GM21528 (cell line): ENCODE results near the gene AXIN2.
"Not testable (repeated sequence)": the region's sequence is repeated elsewhere in the genome, so short reads cannot be mapped to it uniquely, and the experiment has no call there.

Experiments used
- ATAC-seq: cut with Tn5 transposase; IDR thresholded peaks from one replicate; pipeline ENCODE4 v1.9.1; 2021; ENCODE audit warnings: mild to moderate bottlenecking, moderate library complexity; ENCODE audit not compliant: unreplicated experiment, low FRiP score

Gene AXIN2

GRCh38 chr17:65523853-65524664 lies 37.4 kb downstream of the AXIN2 start:
- no peak for ATAC-seq

GRCh38 chr17:65523411-65523810 lies 38.0 kb downstream of the AXIN2 start:
- no peak for ATAC-seq

DNA sequence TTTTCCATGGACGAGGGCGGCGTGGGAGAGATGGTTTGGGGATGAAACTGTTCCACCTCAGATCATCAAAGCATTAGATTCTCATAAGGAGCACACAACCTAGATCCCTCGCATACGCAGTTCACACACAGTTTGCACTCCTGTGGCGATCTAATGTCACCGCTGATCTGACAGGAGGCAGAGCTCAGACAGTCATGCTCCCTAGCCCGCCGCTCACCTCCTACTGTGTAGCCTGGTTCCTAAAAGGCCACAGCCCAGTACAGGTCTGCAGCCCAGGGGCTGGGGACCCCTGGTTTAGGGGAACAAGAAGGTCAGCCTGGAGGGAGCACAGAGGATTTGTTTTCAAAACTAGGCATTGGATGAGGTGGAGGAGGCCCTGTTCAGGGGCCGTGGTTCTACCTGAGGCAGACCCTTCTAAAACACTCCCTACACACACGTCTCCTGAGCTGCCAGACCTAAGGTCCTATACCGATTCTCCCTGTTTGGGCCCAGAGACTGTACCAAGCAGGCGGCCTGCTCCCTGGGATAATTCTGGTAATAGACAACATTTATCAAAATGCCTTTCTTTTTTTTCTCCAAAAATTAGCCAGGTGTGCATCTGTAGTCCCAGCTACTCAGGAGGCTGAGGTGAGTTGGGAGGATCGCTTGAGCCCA lies 38.6 kb downstream of the AXIN2 start:
- no peak for ATAC-seq

DNA sequence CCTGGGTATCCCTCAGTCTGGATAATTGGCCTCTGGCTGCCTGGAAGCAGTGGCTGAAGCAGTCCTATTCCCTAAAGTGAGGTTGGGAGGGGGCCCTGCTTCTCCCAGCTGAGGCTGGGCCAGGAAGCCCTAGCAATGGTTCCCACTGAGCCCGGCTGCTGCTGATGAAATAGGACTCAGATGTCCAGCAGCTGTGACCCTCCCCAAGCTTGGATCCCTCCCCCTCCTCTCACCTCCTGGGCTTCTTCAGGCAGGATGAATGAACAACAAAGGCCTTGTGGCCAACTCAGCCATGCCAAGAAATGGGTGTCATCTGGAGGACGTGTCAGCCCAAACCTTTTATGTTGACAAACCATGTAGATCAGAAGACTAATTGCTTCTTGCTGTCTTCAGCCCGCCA lies 42.0 kb downstream of the AXIN2 start:
- no peak for ATAC-seq

GRCh38 chr17:65518256-65518655 lies 43.2 kb downstream of the AXIN2 start:
- ATAC-seq: no peak

GRCh38 chr17:65515959-65516948 lies 45.2 kb downstream of the AXIN2 start:
- no peak for ATAC-seq

DNA sequence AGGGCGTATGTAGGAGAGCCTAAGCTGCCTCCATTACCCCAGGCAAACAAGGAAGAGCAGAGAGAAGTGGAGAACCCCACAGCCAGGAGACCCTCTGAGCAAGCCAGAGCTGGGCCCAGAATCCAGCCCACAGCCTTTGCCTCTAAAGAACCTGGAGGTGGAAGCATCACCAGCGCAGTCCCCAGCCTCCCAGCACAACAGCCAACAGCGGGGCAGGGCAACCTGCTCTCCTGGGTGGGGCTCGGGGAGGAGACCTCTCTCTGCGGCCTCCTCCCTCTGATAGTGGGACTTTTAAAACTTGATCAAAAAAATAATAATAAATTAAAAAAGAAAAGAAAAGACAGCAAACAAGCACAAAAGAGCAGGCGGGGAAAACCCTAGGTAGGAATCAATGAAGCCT lies 45.9 kb downstream of the AXIN2 start:
- ATAC-seq: no peak

GRCh38 chr17:65514541-65514940 lies 46.9 kb downstream of the AXIN2 start:
- no peak for ATAC-seq

GRCh38 chr17:65514082-65514481 lies 47.4 kb downstream of the AXIN2 start:
- ATAC-seq: no peak

DNA sequence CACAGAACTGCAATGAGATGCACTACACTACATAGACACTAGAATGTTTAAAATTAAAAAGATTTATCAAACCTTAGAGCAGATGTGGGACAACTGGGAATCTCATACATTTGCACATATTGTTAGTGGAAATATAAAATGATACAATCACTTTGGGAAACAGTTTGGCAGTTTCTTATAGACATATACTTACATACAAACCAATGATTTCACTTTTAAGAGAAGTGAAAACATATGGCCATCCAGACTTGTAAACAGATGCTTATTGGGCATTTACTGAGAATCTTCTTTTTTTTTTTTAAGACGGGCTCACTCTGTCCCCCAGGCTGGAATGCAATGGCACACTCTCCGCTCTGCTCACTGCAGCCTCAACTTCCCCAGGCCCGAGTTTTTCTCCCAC lies 50.1 kb downstream of the AXIN2 start:
- no peak for ATAC-seq

DNA sequence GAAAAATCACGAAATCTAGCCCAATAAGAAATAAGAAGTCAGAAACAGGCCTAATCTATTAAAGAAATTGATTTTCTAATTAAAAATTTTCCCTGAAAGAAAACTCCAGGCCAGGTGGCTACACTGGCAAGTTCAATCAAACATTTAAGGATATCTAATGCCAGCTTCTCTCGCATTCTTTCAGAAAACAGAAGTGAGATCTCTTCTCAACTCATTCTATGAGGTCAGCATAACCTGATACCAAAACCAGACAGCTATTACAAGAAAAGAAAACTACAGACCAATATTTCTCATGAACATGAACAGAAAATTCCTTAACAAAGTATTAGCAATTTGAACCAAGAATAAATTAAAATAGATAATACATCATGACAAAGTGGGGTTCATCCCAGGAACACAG lies 52.4 kb downstream of the AXIN2 start:
- ATAC-seq: no peak

DNA sequence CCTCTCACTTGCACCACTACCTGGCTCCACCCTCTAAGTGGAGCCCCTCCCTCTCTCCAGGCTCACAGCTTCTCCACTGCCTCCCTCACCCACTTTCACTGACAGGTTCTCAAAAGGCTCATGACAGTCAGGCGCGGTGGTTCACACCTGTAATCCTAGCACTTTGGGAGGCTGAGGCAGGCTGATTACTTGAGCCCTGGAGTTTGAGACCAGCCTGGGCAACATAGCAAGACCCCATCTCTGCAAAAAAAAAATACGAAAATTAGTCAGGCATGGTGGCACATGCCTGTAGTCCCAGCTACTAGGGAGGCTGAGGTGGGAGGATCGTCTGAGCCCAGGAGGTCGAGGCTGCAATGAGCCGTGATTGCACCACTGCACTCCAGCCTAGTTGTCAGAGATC lies 56.8 kb downstream of the AXIN2 start:
- not testable (repeated sequence) for ATAC-seq

DNA sequence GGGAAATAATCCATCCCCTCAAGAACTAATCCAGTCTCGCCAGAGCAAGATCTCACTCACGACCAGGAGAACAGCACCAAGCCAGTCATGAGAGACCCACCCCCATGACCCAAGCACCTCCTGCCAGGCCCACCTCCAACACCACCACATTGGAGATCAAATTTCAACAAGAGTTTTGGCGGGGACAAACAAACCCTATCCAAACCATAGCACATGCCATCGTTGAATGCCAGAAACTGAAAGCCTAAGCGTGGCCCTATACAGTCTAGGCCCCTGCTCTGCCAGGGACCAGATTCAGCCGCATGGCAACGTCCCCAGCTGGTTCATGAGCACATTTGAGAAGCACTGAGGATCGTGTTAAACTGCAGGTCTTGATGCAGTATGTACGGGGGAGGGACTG lies 57.3 kb downstream of the AXIN2 start:
- ATAC-seq: no peak

- ATAC-seq: no peak
Observed at GRCh38 chr17:65503557-65503956, 57.9 kb downstream of the AXIN2 start.

GRCh38 chr17:65498816-65499215 lies 62.6 kb downstream of the AXIN2 start:
- ATAC-seq: no peak

GRCh38 chr17:65496801-65497200 lies 64.6 kb downstream of the AXIN2 start:
- ATAC-seq: no peak

GRCh38 chr17:65495122-65496055 lies 66.1 kb downstream of the AXIN2 start:
- no peak for ATAC-seq

GRCh38 chr17:65489413-65490155 lies 71.9 kb downstream of the AXIN2 start:
- no peak for ATAC-seq

- ATAC-seq: no peak
Observed at GRCh38 chr17:65488665-65489064, 72.8 kb downstream of the AXIN2 start.
